GM12878 (cell line): ENCODE measurements around the gene THAP4. TPM values are rescaled to one million over a fixed set of nuclear protein-coding genes. Genes with fewer than 3 reads are reported as not detected.

ENCODE experiments used
- ATAC-seq: fragments of 200-7000 bp; cut with Tn5 transposase; 3 replicates; pipeline ENCODE4 v1.9.1; 2020; ENCODE audit warnings: mild to moderate bottlenecking, moderate library complexity
- BruUV-seq: library from RNA; stranded (reverse); fragments of 400-500 nt; replicated peaks from 2 replicates; lab custom pipeline; 2021; lab: Mats Ljungman, UMichigan
- CTCF ChIA-PET: fragments of 300-600 bp; sonication (Branson Sonifier 250); formaldehyde crosslinking; extraction: SDS; loops from one replicate; lab custom pipeline; 2021; ENCODE audit warnings: inconsistent platforms; lab: Yijun Ruan, JAX
- POLR2A ChIA-PET: fragments of 350-600 bp; formaldehyde crosslinking; extraction: SDS; loops from one replicate; lab custom pipeline; 2021; ENCODE audit warnings: inconsistent platforms; lab: Charles Lee
- RAD21 ChIA-PET: fragments of 300-600 bp; sonication (Branson Sonifier 250); formaldehyde crosslinking; loops from one replicate; lab custom pipeline; 2023; ENCODE audit warnings: antibody characterized with exemption; ENCODE audit not compliant: unreplicated experiment; lab: Charles Lee
- SMC1A ChIA-PET: fragments of 300-600 bp; sonication (Branson Sonifier 250); formaldehyde crosslinking; loops from one replicate; lab custom pipeline; 2023; ENCODE audit not compliant: unreplicated experiment, uncharacterized antibody; lab: Charles Lee
- DNase-seq: peaks from one replicate; pipeline ENCODE4 v3.0.0-alpha.2; 2011; ENCODE audit warnings: low read depth, low spot score
- FAIRE-seq: peaks from 3 replicates; lab custom pipeline; 2011; peaks lifted over from hg19 to GRCh38; lab: Jason Lieb, UNC
- H2AFZ ChIP-seq: 2 replicates; pipeline ENCODE4 v1.6.0; 2011; ENCODE audit warnings: low read depth, low read length, control low read depth; ENCODE audit not compliant: control insufficient read depth
- H3K27ac ChIP-seq: 2 replicates; pipeline ENCODE4 v1.5.1; 2011; ENCODE audit warnings: control low read depth; ENCODE audit not compliant: control insufficient read depth, insufficient read depth
- H3K27me3 ChIP-seq, 2 experiments: replicated peaks in 1 of 2; 2 replicates each; pipeline versions ENCODE4 v1.6.0 to v1.6.1; 2011; ENCODE audit warnings: low read length in 1 of 2; ENCODE audit not compliant: control insufficient read depth in 2 of 2, insufficient read depth in 2 of 2
- H3K36me3 ChIP-seq, 2 experiments: 2 replicates each; pipeline ENCODE4 v1.5.1; 2011; ENCODE audit warnings: low read length in 1 of 2; ENCODE audit not compliant: control insufficient read depth in 2 of 2, insufficient read depth in 2 of 2
- H3K4me1 ChIP-seq: 2 replicates; pipeline ENCODE4 v1.6.1; 2011; ENCODE audit warnings: mild to moderate bottlenecking, low read length, moderate library complexity, mixed read lengths; ENCODE audit not compliant: control insufficient read depth, insufficient read depth
- H3K4me2 ChIP-seq: 2 replicates; pipeline ENCODE4 v1.6.0; 2011; ENCODE audit warnings: control low read depth; ENCODE audit not compliant: control insufficient read depth, insufficient read depth
- H3K4me3 ChIP-seq: fragments of 200-600 bp; sonication (generic); 2 replicates; pipeline ENCODE4 v1.5.1; 2016
- H3K79me2 ChIP-seq: 2 replicates; pipeline ENCODE4 v1.6.0; 2011; ENCODE audit warnings: low read length; ENCODE audit not compliant: control insufficient read depth, insufficient read depth
- H3K9ac ChIP-seq: 2 replicates; pipeline ENCODE4 v1.8.0; 2011; ENCODE audit warnings: low read length, control low read depth, mixed read lengths; ENCODE audit not compliant: control insufficient read depth, insufficient read depth
- H3K9me3 ChIP-seq: replicated peaks from 3 replicates; pipeline ENCODE4 v1.5.1; 2011; ENCODE audit warnings: mild to moderate bottlenecking, low read length; ENCODE audit not compliant: control insufficient read depth, insufficient read depth
- H4K20me1 ChIP-seq: 2 replicates; pipeline ENCODE4 v1.6.0; 2011; ENCODE audit not compliant: control insufficient read depth, insufficient read depth
- BCL3 ChIP-seq: IDR thresholded peaks from 2 replicates; pipeline ENCODE4 v1.6.1; 2011; ENCODE audit warnings: borderline replicate concordance, low read depth, mild to moderate bottlenecking, moderate library complexity, low read length; ENCODE audit not compliant: insufficient read depth, poor library complexity, severe bottlenecking
- CHD4 ChIP-seq: fragments of 200-600 bp; sonication (generic); IDR thresholded peaks from 2 replicates; pipeline ENCODE4 v1.6.1; 2016; ENCODE audit warnings: mild to moderate bottlenecking
- CREM ChIP-seq: IDR thresholded peaks from 2 replicates; pipeline ENCODE4 v1.6.1; 2014; ENCODE audit warnings: antibody characterized with exemption, low read depth
- MTA2 ChIP-seq: fragments of 450-650 bp; IDR thresholded peaks from 2 replicates; pipeline ENCODE4 v1.6.1; 2016; ENCODE audit warnings: low read depth, mild to moderate bottlenecking, moderate library complexity
- MTA3 ChIP-seq: IDR thresholded peaks from 2 replicates; pipeline ENCODE4 v1.6.1; 2012; ENCODE audit warnings: low read length, inconsistent platforms, borderline replicate concordance
- PAX8 ChIP-seq: fragments of 450-650 bp; IDR thresholded peaks from 2 replicates; pipeline ENCODE4 v1.6.1; 2017; ENCODE audit warnings: mild to moderate bottlenecking, moderate library complexity
- PML ChIP-seq: IDR thresholded peaks from 2 replicates; pipeline ENCODE4 v1.6.1; 2012; ENCODE audit warnings: low read length, inconsistent platforms
- RAD51 ChIP-seq: fragments of 450-650 bp; IDR thresholded peaks from 2 replicates; pipeline ENCODE4 v1.6.1; 2016; ENCODE audit warnings: moderate library complexity, mild to moderate bottlenecking, inconsistent platforms
- STAT3 ChIP-seq: IDR thresholded peaks from 2 replicates; pipeline ENCODE4 v1.6.1; 2011; ENCODE audit warnings: low read depth, low read length, improper control_type of control experiment
- TCF12 ChIP-seq: IDR thresholded peaks from 2 replicates; pipeline ENCODE4 v1.6.1; 2011; ENCODE audit warnings: low read depth, mild to moderate bottlenecking, low read length
- TCF7 ChIP-seq: IDR thresholded peaks from 2 replicates; pipeline ENCODE4 v1.6.1; 2014; ENCODE audit warnings: antibody characterized with exemption, borderline replicate concordance
- WRNIP1 ChIP-seq: IDR thresholded peaks from 2 replicates; pipeline ENCODE4 v1.6.1; 2011; ENCODE audit warnings: low read depth, low read length, improper control_type of control experiment, borderline replicate concordance
- WGBS: methylation state at CpG from one replicate; pipeline ENCODE4 v1.1.6; 2016; ENCODE audit warnings: low lambda C conversion rate; ENCODE audit not compliant: insufficient replicate concordance, insufficient coverage; ENCODE audit errors: missing lambda C conversion rate; 5-methylcytosine and 5-hydroxymethylcytosine counted together
- in situ Hi-C: fragments of 300-500 bp; cut with MboI; formaldehyde crosslinking; loops from 9 replicates; pipeline ENCODE4 v1.14.3; 2018; ENCODE audit warnings: mixed read lengths
- intact Hi-C: fragments of 100-400 bp; cut with micrococcal nuclease; formaldehyde crosslinking; loops from one replicate; pipeline ENCODE4 v1.14.2; 2022; ENCODE audit not compliant: unreplicated experiment
- polyA plus RNA-seq, 11 experiments: library from polyadenylated mRNA; depleted of rRNA in 4 of 11; unstranded in 6 of 11; stranded (reverse) in 5 of 11; fragments of >200 nt; fragmentation: Nextera tagmentation in 4 of 11; fragmentation: Illumina TruSeq in 1 of 11; extraction: Ambion mirVana in 4 of 11; extraction: Trizol in 1 of 11; gene quantifications; 1 replicate in 1 of 11; 2 replicates in 10 of 11; pipeline versions ENCODE4 v1.2.1 to v1.2.3, GENCODE V29; 2011 to 2016; ENCODE audit warnings: inconsistent platforms in 2 of 11, missing spikeins in 2 of 11, low read depth in 1 of 11
- total RNA-seq, 4 experiments: library from RNA; depleted of rRNA in 3 of 4; stranded (reverse); fragments of >200 nt in 3 of 4; fragmentation: Illumina TruSeq in 1 of 4; extraction: Trizol in 1 of 4; gene quantifications; 2 replicates each; pipeline versions ENCODE4 v1.2.1 to v1.2.3, GENCODE V29; 2013 to 2021

The THAP4 gene
- total and polyA plus RNA-seq, 10 of the 15 experiments (the other 5 are each of a cell fraction or from before 2014, with no cell fraction given), result 12.9 to 67.7 (median 44.5) TPM

GRCh38 chr2:241564596-241565410, 72.2 kb downstream of the THAP4 start:
- Histone ChIP-seq H3K4me3 (no peak overlapping the region), H3K27ac (no peak overlapping the region), H3K9me3 (no peaks in the 10 kb centered on the region), H3K9ac (no peak overlapping the region), H3K4me2 (no peak overlapping the region), H3K36me3 (no peaks in the 10 kb centered on the region), H3K4me1 (no peaks in the 10 kb centered on the region), H3K27me3 (no peaks in the 10 kb centered on the region), H2AFZ (no peak overlapping the region), H3K79me2 (no peaks in the 10 kb centered on the region), H4K20me1 (no peaks in the 10 kb centered on the region)
- intact Hi-C loops, result no loop called here
- ATAC-seq (no peak), DNase-seq (no peak), FAIRE-seq (no peak)
- 22% methylated on average over 30 of the region's 36 CpGs for whole genome bisulfite sequencing
- CTCF ChIA-PET, result no interaction called here
- SMC1A ChIA-PET, result no interaction called here
- POLR2A ChIA-PET, result no interaction called here
- in situ Hi-C loops, result no loop called here
- no TSS peak for BruUV-seq
- RAD21 ChIA-PET, result no interaction called here
- TF ChIP-seq PAX8, result no peak

GRCh38 chr2:241563981-241564595, 72.9 kb downstream of the THAP4 start:
- RAD21 ChIA-PET, result no interaction called here
- no peaks in the 10 kb centered on the region for H4K20me1 ChIP-seq
- no peaks in the 10 kb centered on the region for H3K36me3 ChIP-seq
- H3K9me3 ChIP-seq, result no peaks in the 10 kb centered on the region
- no peak for ATAC-seq
- no peak overlapping the region for H3K27ac ChIP-seq
- TF ChIP-seq PML (no peak), WRNIP1 (no peak), CHD4 (no peak), TCF12 (no peak), BCL3 (no peak), TCF7 (no peak), CREM (no peak), RAD51 (no peak), MTA3 (no peak), STAT3 (no peak), MTA2 (no peak)
- FAIRE-seq, result no peak
- H3K79me2 ChIP-seq, result no peaks in the 10 kb centered on the region
- POLR2A ChIA-PET, result no interaction called here
- no TSS peak for BruUV-seq
- H3K4me1 ChIP-seq, result no peaks in the 10 kb centered on the region
- intact Hi-C loops (no loop called here), in situ Hi-C loops (no loop called here)
- SMC1A ChIA-PET, result no interaction called here
- no peak overlapping the region for H2AFZ ChIP-seq
- no peak overlapping the region for H3K9ac ChIP-seq
- H3K4me3 ChIP-seq, result no peak overlapping the region
- no peak overlapping the region for H3K4me2 ChIP-seq
- 72% methylated on average over 23 of the region's 23 CpGs for WGBS
- DNase-seq, result no peak
- H3K27me3 ChIP-seq, result no peaks in the 10 kb centered on the region; a peak in 1 of 4 replicates
- CTCF ChIA-PET, result no interaction called here
